ENCODE measurements around the gene PADI2.

- TF ChIP-seq NFRKB (IDR thresholded peaks at IDR 0.05) (no peak), FOXM1 (IDR thresholded peaks at IDR 0.05; ENCODE audit: borderline replicate concordance) (no peak), SUZ12 (IDR thresholded peaks at IDR 0.05) (no peak), L3MBTL2 (conservative IDR thresholded peaks at IDR 0.05) (no peak), SP1 (IDR thresholded peaks at IDR 0.05) (no peak), TARDBP (IDR thresholded peaks at IDR 0.05) (no peak), ELF4 (IDR thresholded peaks at IDR 0.05) (no peak), FOXK2 (IDR thresholded peaks at IDR 0.05) (no peak), ZNF384 (IDR thresholded peaks at IDR 0.05) (no peak)
These were observed 39.0 kb downstream of the PADI2 start for GRCh38 chr1:17080085-17080759.
